Activated T-helper 1 cell treated with Interleukin-2 at 50 U/mL for 16 hours (primary cell): Measurements from ENCODE around the gene ITPKC.
"Not testable (repeated sequence)": the region's sequence is repeated elsewhere in the genome, so short reads cannot be mapped to it uniquely, and the experiment has no call there.

ENCODE experiments used
- DNase-seq: peaks from one replicate; pipeline ENCODE4 v3.0.0-alpha.2; 2020; ENCODE audit warnings: low read depth

ITPKC gene

GRCh38 chr19:40717325-40717879, 490 bp downstream of the ITPKC start:
- no peak for DNase-seq

- DNase-seq, result no peak
These were observed 1.2 kb downstream of the ITPKC start for GRCh38 chr19:40717880-40718773.

GRCh38 chr19:40718774-40719391, 2.0 kb downstream of the ITPKC start:
- no peak for DNase-seq

GRCh38 chr19:40719414-40719894, 2.5 kb downstream of the ITPKC start:
- no peak for DNase-seq

GRCh38 chr19:40721140-40721486, 4.2 kb downstream of the ITPKC start:
- DNase-seq, result no peak

GRCh38 chr19:40721936-40722661, 5.2 kb downstream of the ITPKC start:
- DNase-seq, result no peak

- DNase-seq, result no peak
These were observed 6.8 kb downstream of the ITPKC start for GRCh38 chr19:40723661-40724254.

GRCh38 chr19:40724315-40724714, 7.4 kb downstream of the ITPKC start:
- DNase-seq, result no peak

- DNase-seq, result no peak
These were observed 7.9 kb downstream of the ITPKC start for GRCh38 chr19:40724855-40725254.

GRCh38 chr19:40726279-40726678, 9.4 kb downstream of the ITPKC start:
- no peak for DNase-seq

GRCh38 chr19:40730065-40730464, 13.2 kb downstream of the ITPKC start:
- not testable (repeated sequence) for DNase-seq

GRCh38 chr19:40732304-40732703, 15.4 kb downstream of the ITPKC start:
- not testable (repeated sequence) for DNase-seq

- no peak for DNase-seq
These were observed 16.2 kb downstream of the ITPKC start for GRCh38 chr19:40733149-40733548.

GRCh38 chr19:40735013-40735771, 18.3 kb downstream of the ITPKC start:
- DNase-seq, result no peak

GRCh38 chr19:40736661-40737060, 19.7 kb downstream of the ITPKC start:
- DNase-seq, result no peak

GRCh38 chr19:40737102-40737644, 20.3 kb downstream of the ITPKC start:
- DNase-seq, result no peak

GRCh38 chr19:40739030-40739839, 22.3 kb downstream of the ITPKC start:
- no peak for DNase-seq

GRCh38 chr19:40739871-40740703, 23.2 kb downstream of the ITPKC start:
- no peak for DNase-seq

GRCh38 chr19:40740747-40741146, 23.8 kb downstream of the ITPKC start:
- no peak for DNase-seq
